ENCODE measurements around the gene TRMT2B. TPM values are rescaled to one million over a fixed set of nuclear protein-coding genes. Genes with fewer than 3 reads are reported as not detected.

TRMT2B gene
- total RNA-seq, 1 donor, result 18.3 TPM

DNA sequence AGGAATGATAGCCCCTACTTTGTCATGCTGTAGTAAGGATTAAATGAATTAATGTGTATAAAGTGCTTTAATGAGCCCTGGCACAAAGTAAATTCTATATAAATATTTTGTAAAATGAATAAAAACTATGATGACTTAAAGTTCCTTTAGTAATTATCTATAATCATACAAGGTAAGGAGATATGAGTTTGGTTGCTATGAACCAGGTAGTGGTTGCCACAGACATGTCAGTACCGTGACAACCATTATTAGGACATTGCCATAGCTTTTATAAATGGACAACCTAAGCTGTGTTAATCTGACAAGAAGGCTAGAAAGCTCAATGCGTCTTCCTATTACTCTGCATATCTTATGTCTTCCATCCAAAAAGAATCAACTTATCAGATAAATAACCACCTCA is 82.5 kb downstream of the TRMT2B start, which contains the start of gene ARL13A:
Gene ARL13A, plus strand, starts transcription at position 301 of the 400 bp plus-strand sequence. CDS start 3,982 bp downstream, outside the sequence.
- H3K4me3 ChIP-seq (ENCODE audit: low read depth, low read length), result no peak within 1 kb of the TSS
- DNase-seq (ENCODE audit: low read depth), result no peak
- TF ChIP-seq, protein P1, sequence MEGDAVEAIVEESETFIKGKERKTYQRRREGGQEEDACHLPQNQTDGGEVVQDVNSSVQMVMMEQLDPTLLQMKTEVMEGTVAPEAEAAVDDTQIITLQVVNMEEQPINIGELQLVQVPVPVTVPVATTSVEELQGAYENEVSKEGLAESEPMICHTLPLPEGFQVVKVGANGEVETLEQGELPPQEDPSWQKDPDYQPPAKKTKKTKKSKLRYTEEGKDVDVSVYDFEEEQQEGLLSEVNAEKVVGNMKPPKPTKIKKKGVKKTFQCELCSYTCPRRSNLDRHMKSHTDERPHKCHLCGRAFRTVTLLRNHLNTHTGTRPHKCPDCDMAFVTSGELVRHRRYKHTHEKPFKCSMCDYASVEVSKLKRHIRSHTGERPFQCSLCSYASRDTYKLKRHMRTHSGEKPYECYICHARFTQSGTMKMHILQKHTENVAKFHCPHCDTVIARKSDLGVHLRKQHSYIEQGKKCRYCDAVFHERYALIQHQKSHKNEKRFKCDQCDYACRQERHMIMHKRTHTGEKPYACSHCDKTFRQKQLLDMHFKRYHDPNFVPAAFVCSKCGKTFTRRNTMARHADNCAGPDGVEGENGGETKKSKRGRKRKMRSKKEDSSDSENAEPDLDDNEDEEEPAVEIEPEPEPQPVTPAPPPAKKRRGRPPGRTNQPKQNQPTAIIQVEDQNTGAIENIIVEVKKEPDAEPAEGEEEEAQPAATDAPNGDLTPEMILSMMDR (IDR thresholded peaks at IDR 0.05; ENCODE audit: insufficient read depth, low read length), result no peak

DNA sequence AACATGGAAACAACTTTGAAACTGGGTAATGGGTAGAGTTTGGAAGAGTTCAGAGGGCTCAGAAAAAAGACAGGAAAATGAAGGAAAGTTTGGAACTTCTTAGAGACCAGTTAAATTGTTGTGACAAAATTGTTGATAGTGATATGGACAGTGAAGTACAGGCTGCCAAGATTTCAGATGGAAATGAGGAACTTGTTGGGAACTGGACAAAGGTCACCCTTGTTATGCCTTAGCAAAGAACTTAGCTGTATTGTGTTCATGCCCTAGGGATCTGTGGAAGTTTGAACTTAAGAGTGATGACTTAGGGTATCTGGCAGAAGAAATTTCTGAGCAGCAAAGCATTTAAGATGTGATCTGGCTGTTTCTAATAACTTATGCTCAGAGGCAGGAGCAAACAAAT is 87.5 kb downstream of the TRMT2B start:
- no peak for DNase-seq (ENCODE audit: low read depth)

DNA sequence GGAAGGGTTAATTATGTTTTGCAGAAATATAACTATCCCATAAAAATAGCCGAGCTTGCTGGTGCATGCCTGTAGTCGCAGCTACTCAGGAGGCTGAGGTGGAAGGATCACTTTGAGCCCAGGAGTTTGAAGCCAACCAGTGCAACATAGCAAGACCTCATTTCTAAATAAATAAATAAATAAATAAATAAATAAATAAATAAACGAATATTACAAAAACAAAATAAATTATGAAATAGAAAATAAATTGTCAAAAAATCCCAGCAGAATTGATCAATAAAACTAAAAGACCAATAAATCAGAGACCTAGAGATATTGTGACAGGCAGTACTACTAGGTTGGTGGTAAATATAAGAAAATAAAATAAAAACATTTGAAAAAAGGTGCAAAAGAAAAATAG is 89.1 kb downstream of the TRMT2B start:
- no peak for DNase-seq (ENCODE audit: low read depth)
- TF ChIP-seq, protein P1 (IDR thresholded peaks at IDR 0.05; ENCODE audit: insufficient read depth, low read length), result no peak
- no peak overlapping the region for H3K4me3 ChIP-seq (ENCODE audit: low read depth, low read length)

More for the DNA sequence above, 87.5 kb downstream of the TRMT2B start:
- no peak overlapping the region for H3K4me3 ChIP-seq (ENCODE audit: low read depth, low read length)
- TF ChIP-seq, protein P1 (IDR thresholded peaks at IDR 0.05; ENCODE audit: insufficient read depth, low read length), result no peak

Other genes with a start within 250 kb of the TRMT2B start
- 12.5 and 22.3 TPM in 2 replicates for gene CSTF2, start 231.7 kb downstream of the TRMT2B start, total RNA-seq (ENCODE audit: low replicate concordance)
- not detected in 2 replicates for gene NOX1, start 177.8 kb downstream of the TRMT2B start, total RNA-seq (ENCODE audit: low replicate concordance)
- gene XKRX, start 123.2 kb downstream of the TRMT2B start, total RNA-seq (ENCODE audit: low replicate concordance), result 0.36 TPM in 1 of 2 replicates, not detected in the other
- not detected in 2 replicates for gene ARL13A, start 82.4 kb downstream of the TRMT2B start, total RNA-seq (ENCODE audit: low replicate concordance)
- gene TMEM35A, start 26.8 kb upstream of the TRMT2B start, total RNA-seq (ENCODE audit: low replicate concordance), result 2.5 and 14.4 TPM in 2 replicates
- gene CENPI, start 46.1 kb upstream of the TRMT2B start, total RNA-seq (ENCODE audit: low replicate concordance), result 4.3 and 23.4 TPM in 2 replicates
- gene DRP2, start 167.7 kb upstream of the TRMT2B start, total RNA-seq (ENCODE audit: low replicate concordance), result 0.41 and 1.8 TPM in 2 replicates
- 0.63 and 0.98 TPM in 2 replicates for gene TAF7L, start 239.2 kb upstream of the TRMT2B start, total RNA-seq (ENCODE audit: low replicate concordance)